Anterior cingulate cortex (tissue), 58 donors: Measurements from ENCODE around the gene MTMR12.

Source experiments
- DNase-seq, 58 donors: peaks; one replicate each; lab custom pipeline; 2025; lab: John Stamatoyannopoulos, UW

The MTMR12 gene

GRCh38 chr5:32278406-32278805 lies 34.3 kb downstream of the MTMR12 start:
- DNase-seq = peak in 1 of 58 donors; percentile 29

GRCh38 chr5:32277798-32278197 lies 34.9 kb downstream of the MTMR12 start:
- no peak for DNase-seq

- no peak for DNase-seq
Observed at GRCh38 chr5:32276173-32276853, 36.4 kb downstream of the MTMR12 start.

GRCh38 chr5:32275396-32275741 lies 37.4 kb downstream of the MTMR12 start:
- no peak for DNase-seq

- DNase-seq = no peak
Observed at GRCh38 chr5:32274548-32275395, 38.0 kb downstream of the MTMR12 start.

GRCh38 chr5:32273821-32274220 lies 38.9 kb downstream of the MTMR12 start:
- no peak for DNase-seq

- no peak for DNase-seq
Observed at GRCh38 chr5:32272746-32273145, 40.0 kb downstream of the MTMR12 start.

- no peak for DNase-seq
Observed at GRCh38 chr5:32270946-32271345, 41.8 kb downstream of the MTMR12 start.

- DNase-seq = no peak
Observed at GRCh38 chr5:32270178-32270577, 42.6 kb downstream of the MTMR12 start.

- DNase-seq = no peak
Observed at GRCh38 chr5:32265902-32266301, 46.8 kb downstream of the MTMR12 start.

GRCh38 chr5:32264957-32265572 lies 47.7 kb downstream of the MTMR12 start:
- no peak for DNase-seq

GRCh38 chr5:32263684-32264083 lies 49.1 kb downstream of the MTMR12 start:
- peak in 3 of 58 donors; percentile 35 to 46 (median 40) for DNase-seq

- DNase-seq = no peak
Observed at GRCh38 chr5:32261198-32261597, 51.5 kb downstream of the MTMR12 start.

- no peak for DNase-seq
Observed at GRCh38 chr5:32259033-32259432, 53.7 kb downstream of the MTMR12 start.

GRCh38 chr5:32258424-32258823 lies 54.3 kb downstream of the MTMR12 start:
- DNase-seq = no peak

- no peak for DNase-seq
Observed at GRCh38 chr5:32255540-32255900, 57.2 kb downstream of the MTMR12 start.

GRCh38 chr5:32254881-32255539 lies 57.7 kb downstream of the MTMR12 start:
- peak in 13 of 58 donors; percentile 7 to 66 (median 36) for DNase-seq

GRCh38 chr5:32251871-32252458 lies 60.8 kb downstream of the MTMR12 start:
- no peak for DNase-seq

GRCh38 chr5:32249668-32250067 lies 63.1 kb downstream of the MTMR12 start:
- DNase-seq = no peak

GRCh38 chr5:32245742-32246141 lies 67.0 kb downstream of the MTMR12 start:
- DNase-seq = no peak

GRCh38 chr5:32244017-32244416 lies 68.7 kb downstream of the MTMR12 start:
- no peak for DNase-seq
